SK-MEL-5 (cell line): Measurements from ENCODE around the gene UST. TPM values are rescaled to one million over a fixed set of nuclear protein-coding genes. Genes with fewer than 3 reads are reported as not detected.
A peak's percentile ranks its signal among the peaks of the same experiment; 100 is the strongest.

Experiments used
- DNase-seq: peaks from one replicate; pipeline ENCODE4 v3.0.0-alpha.2; 2016; ENCODE audit warnings: low read depth, low spot score
- in situ Hi-C: cut with HindIII; loops from 2 replicates; pipeline ENCODE4 v1.10.0; 2016; ENCODE audit warnings: low sequenced_read_pairs, high pct_unique_total_duplicates, low pct_unique_long_range_greater_than_20kb
- total RNA-seq: library from RNA; depleted of rRNA; stranded (reverse); fragments of >200 nt; shearing (Covaris generic); gene quantifications from 2 replicates; pipeline ENCODE4 v1.2.3, GENCODE V29; 2014

The UST gene
- total RNA-seq, 1 experiment from 2014 or later = 15.0 TPM

DNA sequence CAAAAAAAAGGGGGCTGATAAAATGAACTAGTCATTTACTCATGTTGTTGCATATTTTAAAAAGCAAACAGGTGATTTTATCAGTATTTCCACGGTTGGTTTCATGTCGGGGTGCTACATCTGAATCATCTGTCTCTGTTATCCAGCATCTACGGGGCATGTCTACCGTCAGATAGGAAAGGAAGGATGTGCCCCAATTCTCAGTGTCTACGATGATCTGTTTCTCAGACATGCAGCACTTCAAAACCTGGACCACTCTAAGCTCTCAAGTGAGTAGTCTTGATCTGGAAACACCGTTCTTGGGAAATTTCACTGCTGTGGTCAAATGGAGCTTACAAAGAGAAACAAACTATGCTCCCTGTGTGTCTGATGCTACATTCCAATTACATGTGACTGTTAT, 330.4 kb downstream of the UST start:
- DNase-seq = no peak
- in situ Hi-C loops = no loop called here

DNA sequence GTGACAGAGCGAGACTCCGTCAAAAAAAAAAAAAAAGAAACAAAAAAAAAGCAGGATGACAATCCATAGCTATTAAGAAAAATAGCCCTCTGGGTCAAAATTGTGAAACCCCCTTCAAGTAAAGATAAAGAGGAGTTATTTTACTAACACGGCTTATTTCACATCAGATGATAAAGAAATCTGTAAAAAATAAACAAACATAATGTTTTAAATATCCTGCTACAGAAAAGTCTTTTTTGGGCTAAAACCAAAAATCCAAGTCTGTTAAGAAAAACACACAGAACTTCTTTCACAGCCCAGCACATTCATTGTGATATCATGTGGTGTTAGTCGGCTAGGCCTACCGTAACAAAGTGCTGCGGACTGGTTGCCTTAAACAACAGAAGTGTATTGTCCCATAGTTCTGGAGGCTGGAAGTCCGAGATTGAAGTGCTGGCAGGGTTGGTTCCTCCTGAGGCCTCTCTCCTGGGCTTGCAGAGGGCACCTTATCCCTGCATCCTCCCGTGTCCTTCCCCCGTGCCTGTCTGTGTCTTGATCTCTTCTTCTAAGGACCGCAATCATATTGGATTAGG, 331.5 kb downstream of the UST start:
- no peak for DNase-seq
- in situ Hi-C loops = no loop called here

DNA sequence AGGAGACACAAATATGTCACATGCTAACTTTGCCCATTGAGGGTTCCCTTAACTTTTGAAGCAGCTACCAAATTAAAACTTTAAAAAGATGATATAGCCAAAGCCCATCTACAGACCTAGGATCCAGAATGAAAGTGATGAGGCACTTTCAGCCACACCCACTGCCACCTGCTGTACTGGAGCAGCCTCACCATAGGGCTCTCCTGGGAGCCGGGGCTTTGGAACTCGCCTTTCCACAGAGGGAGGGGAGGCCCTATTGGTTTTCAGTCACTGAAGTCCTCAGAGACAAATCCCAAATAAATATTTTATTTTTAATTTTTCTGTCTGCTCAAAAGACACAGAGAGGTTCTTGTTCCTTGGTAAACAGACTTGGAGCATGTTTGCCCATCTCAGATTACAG, 332.6 kb downstream of the UST start:
- in situ Hi-C loops = no loop called here
- no peak for DNase-seq

DNA sequence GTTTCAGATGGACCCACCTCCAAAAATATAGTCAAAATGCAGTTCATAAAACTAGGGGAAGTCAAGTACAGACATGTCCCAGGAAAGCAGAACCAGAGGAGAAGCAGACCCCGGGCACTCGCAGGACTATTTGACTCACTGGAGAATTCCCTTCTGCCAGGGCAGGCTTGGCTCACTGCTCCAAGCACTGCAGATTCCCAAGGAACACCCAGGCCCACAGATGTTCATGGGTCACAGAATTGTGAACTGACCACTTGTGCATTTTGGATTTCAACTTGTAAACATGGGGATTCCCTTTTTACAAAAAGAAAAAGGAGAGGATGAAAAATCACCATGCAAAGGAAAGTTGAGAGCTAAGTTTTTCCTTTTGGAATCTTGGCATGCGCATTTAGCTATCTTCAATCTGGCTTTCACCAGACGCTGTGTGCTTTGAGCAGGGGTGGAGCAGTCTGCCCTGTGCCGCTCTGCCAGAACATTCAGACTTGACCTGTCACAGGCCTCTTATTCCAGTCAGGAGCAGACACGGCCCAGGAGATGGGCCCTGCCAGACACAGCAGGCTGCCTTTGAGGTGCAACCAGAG, 333.2 kb downstream of the UST start:
- in situ Hi-C loops = no loop called here
- DNase-seq = no peak

DNA sequence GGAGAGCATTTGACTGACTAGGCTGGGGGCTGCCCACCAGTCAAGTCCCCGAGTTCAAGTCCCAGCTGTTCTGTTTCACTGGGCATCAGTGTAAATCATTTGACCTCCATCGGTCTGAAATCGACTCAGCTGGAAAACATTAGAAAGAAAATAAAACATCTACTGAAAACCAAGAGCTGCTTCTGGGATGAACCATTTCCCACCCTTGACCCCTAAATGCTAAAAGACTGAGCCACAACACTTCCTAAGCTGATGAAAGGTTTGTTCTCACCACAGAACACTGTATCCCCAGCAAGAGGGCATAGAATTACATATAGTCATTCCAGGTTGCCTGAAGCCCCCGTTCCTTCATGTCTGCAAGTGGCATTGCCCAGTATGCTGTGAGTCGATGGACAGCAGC, 333.7 kb downstream of the UST start:
- in situ Hi-C loops = no loop called here
- DNase-seq = no peak

DNA sequence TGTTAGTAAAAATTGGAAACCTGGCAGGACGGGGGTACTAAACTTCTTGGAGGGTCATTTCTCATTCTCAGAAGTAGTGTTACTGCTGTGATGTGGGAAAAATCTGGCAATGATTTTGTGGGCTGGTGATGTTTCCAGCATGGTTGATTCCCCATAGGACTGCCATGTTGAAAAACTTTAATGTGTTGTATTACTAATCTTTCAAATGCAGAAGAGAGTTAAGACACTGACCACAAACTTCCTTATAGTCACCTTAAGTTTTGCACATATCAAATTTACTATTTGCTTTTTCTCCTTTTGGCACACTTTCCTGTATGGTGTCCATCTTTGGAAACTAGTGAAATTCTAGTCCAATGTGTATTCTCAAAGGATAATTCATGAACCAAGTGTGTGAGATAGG, 334.5 kb downstream of the UST start:
- DNase-seq = no peak
- in situ Hi-C loops = no loop called here

DNA sequence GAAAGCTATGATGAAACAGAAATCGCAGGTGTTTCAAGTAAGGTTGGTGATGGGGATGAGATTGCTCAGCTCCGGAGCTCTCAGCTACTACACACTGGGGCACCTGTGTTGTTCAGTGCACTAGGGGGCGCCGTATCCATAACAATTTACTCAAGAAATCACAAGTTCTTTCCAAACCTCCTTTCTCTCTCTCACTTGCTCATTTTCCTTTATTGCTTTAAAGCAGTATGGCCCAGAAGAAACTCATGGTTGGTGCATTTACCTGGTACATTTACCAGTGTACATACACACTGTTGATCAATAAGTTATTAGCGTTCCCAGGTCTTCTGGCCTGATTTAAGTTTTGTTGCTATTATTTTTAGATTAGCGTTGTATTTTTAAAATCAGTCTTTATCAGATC, 335.5 kb downstream of the UST start:
- DNase-seq = peak; percentile 65
- in situ Hi-C loops = no loop called here

DNA sequence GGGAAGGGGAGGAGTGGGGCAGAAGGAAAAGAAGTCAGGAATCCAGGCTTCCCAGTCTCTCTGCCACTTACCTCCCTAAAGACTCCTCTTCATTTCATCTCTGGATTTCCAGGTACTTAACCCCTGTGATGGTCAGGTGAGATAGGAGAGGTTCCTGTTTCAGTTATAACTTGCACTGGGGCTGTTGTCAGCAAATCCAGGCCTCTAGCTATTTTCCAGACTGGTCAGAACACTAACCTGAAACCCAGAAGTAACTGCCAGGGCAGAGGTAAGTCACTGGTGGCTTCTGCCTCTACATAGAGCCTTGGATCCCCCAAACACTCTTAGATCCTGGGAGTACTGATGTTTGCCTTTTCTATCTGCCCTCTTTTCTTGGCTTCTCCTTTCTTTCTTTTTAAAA, 337.2 kb downstream of the UST start:
- in situ Hi-C loops = no loop called here
- no peak for DNase-seq

DNA sequence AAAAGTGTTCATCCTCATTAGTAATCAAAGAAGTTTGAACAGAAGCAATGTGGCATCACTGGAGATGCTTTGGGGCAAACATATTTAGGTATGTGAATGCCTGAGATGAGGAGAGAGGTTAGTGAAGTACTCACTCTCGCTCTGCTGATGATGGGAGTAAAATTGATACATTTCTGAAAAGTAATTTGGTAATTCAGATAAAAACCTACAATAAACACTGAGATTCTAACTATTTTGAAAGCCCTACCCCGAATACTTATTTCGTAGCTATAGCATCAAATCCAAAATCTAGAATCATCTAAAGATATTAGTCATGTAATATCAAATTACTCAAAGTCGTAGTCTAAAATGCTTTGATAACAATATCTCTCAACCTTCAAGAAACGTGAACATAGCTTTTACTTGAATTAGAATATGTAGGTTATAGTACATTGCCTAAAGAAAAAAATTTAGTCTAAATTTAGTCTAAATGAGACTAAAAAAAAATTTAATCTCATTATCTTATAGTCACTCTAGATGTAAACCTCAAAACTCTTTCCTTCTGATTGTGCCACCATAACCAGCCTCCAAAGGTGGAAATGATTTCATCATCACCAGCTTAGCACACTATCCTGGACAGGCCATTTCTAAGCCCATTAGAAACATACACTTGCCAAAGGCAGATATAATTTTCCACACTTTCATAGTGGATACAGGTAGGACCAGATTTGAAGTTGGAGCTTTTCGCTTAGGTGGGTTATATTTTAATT, 338.2 kb downstream of the UST start:
- in situ Hi-C loops = no loop called here
- no peak for DNase-seq

DNA sequence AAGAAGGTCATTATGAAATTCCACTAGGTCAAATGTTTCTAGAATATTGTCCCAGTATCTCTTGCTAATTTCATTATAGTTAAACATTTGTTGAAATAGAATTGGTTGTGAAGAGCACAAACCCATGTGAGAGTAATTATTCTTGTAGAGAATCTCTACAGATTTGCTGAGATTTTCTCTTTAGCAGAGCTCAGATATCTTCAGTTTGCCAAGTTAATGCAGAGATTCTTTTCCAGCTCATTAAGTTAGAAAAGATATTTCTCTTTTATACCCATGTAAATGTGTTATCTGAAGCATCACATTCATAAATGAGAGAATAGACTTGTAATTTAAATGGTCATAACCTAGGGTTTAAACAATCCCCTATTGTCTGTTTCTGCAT, 338.7 kb downstream of the UST start:
- in situ Hi-C loops = no loop called here
- no peak for DNase-seq

DNA sequence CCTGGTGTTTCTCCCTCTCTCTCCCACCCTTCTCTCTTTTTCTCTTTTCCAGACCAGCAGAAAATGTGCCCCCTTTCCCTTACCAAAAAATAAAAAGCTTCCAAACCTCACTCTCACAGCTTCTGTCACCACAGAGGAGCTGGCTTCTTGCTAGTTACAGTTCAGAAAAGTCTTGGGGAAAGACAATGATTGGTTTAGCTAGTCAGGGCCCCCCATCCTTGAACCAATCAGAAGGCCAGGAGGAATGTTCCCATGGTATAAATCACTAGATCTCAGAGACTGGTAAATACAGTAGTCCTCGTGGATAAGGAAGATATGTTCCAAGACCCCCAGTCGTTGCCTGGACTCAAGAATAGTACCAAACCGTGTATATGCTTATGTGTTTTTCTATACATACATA, 339.5 kb downstream of the UST start:
- DNase-seq = no peak
- in situ Hi-C loops = no loop called here

DNA sequence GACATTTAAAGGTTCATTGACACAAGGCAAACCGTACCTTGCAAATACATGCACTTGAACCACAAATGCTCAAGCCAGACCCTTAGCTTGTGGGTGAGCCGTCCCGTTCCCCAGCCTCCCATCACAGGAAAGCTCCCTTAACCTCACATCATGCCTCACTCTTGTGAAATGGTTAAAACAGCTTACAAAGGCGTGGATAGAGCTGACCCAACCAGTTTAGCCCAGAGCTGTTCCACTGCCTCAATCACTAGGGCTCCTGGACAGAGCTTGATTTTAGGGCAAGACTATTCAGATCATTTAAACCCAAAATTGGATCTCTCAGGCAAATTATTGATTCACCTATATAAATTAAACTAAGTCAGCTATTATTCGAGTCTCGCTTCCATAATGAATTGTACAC, 341.1 kb downstream of the UST start:
- in situ Hi-C loops = no loop called here
- DNase-seq = no peak

DNA sequence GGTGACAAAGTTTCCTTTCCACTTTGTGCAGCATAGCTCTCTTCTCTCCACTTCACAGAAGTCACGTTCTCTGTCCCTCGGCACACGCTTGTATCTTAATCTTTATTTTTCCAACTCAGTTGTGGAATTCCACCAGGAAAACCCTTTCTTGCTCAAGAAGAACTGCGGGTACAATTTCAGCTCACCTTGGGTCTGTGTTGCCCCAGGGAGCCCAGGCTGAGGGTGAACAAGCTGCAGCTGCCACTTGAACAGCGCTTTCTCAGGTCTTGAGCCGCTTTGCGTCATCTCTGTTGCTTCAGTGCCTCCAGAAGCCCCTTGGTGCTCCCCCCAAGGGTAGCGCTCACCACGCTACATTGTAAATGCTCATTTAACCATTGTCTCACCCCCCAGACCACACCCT, 341.5 kb downstream of the UST start:
- in situ Hi-C loops = no loop called here
- no peak for DNase-seq

DNA sequence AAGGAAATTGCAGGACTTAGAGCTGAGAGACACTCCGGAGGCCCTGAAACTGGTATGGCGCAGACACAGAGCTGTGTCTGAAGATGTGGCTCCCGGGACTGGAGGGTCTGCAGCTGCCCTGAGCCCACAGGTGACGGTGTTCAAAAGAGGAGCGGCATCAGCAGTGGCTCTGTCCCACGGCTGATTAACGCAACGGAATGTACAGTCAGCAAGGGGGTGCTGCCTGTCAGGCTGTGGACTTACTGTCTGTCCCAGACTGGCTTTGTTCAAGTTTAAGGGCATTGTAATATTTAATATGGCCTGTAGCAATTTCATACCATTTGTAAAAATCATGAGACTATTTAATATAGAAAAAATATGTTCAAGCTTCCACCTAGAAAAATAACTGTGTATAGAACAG, 342.7 kb downstream of the UST start:
- no peak for DNase-seq
- in situ Hi-C loops = no loop called here

DNA sequence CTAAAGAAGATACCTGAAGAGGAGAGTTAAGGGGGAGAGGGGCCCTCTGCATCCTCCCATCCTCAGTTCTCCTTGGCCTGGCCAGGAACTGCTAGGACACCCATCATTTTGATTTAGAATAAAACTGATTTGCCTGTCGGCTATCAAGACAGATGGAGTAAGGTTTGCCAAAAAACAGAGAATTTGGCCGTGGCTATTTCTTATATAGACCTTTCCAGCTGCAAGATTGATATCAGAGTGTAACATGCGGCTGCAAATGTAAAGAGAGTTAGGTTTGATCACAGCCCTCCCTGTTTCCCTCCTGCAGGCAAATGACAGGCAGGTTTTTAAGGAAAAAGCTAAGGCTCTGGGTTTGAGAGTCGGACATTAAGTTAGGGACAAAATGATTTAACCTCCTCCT, 344.1 kb downstream of the UST start:
- in situ Hi-C loops = no loop called here
- no peak for DNase-seq

DNA sequence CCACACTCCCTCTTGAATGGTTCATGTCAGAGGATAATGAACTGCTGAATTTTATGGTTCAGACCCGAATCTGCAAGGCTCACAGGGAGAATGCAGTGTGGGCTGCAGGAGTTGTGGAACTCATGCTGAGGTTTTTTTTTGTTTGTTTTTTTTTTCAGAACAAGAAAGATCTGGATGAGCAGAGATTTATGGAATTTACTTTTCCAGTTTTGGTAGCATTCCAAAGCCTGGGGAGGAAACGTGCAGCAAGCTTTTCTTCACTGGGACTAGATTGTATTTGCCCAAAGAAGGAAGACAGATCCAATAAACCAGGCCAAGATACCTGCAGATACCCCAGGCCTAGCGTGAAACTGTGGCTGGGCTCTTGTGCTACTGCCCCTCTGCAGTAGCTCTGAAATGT, 346.8 kb downstream of the UST start:
- DNase-seq = no peak
- in situ Hi-C loops = no loop called here

DNA sequence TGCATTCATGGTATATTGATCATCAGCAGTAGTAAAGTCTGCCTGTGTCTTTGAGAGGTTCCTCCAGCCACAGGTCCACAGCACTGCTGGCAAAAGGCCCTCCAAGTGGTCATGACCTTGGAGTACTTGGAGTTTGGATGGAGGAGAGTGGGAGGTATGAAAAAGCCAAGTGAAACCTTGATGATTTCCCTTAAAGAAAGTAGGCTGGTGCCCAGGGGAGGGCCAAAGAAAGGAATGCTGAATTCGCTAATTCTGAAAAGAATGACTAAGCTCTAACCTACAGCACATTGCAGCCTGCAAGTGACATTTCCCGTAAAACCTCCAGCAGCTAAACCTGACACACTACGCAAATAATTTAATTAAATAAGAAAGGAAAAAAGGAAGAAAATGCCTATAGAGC, 347.3 kb downstream of the UST start:
- no peak for DNase-seq
- in situ Hi-C loops = no loop called here

DNA sequence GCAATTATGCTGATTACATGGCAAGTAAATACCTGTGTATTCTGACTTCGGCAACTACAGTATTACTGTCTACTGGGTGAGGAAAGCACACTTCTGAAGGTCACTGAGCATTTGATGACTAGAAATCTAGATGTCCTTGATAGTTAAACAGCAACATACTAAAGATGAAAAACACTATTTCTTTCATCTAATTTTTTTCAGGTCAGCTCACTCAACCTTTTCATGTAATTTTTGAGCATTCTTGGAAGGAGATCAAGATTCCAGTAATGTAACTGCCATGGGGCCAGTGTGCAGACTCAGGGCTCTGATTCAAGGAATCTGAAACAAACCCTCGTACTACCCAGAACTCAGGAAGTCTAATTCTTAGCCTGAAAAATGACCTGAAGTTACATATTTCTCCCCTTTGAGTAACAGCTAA, 348.1 kb downstream of the UST start:
- DNase-seq = no peak
- in situ Hi-C loops = no loop called here

DNA sequence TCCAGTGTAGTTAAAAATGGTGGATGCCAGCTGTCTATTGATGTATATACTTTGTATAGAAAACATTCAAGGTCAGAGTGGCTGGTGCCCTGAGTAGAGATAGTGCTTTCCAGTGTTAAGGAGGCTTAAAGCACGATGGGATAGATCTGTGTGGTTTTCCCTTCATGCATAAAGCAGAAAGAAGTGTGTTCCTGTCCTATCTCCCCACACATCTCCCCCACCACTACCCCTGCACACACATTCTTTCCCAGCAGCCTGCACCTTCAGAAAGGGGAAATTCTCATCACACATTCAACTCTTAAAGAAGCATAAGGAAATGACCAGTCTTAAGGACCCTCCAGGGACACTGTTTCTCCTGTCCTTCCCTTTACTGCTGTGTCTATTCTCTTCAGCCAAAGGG, 349.0 kb downstream of the UST start:
- in situ Hi-C loops = no loop called here
- no peak for DNase-seq
